K562 (cell line): ENCODE results near the gene ZNF552. TPM values are rescaled to one million over a fixed set of nuclear protein-coding genes. Genes with fewer than 3 reads are reported as not detected.
A peak's percentile ranks its signal among the peaks of the same experiment; 100 is the strongest.

Source experiments
- CBFA2T2 ChIP-seq: fragments of 450-650 bp; conservative IDR thresholded peaks from 2 replicates; pipeline ENCODE4 v1.6.1; 2017; ENCODE audit warnings: mild to moderate bottlenecking
- CBFA2T3 ChIP-seq: fragments of 450-650 bp; IDR thresholded peaks from 2 replicates; pipeline ENCODE4 v1.6.1; 2017
- ETS1 ChIP-seq: conservative IDR thresholded peaks from 2 replicates; pipeline ENCODE4 v1.6.1; 2011; ENCODE audit warnings: low read depth, mild to moderate bottlenecking, low read length; ENCODE audit not compliant: control insufficient read depth
- FOXP4 ChIP-seq: sonication (generic); formaldehyde crosslinking; IDR thresholded peaks from 2 replicates; pipeline ENCODE4 v1.8.0; 2022; ENCODE audit warnings: mild to moderate bottlenecking, missing genetic modification reagents, borderline replicate concordance
- HDAC8 ChIP-seq: fragments of 450-650 bp; IDR thresholded peaks from 2 replicates; pipeline ENCODE4 v1.6.1; 2016; ENCODE audit warnings: mild to moderate bottlenecking, missing genetic modification characterization, moderate library complexity, missing compliant biosample characterization
- HSF4 ChIP-seq: fragments of 250-450 bp; sonication (Bioruptor Pico); IDR thresholded peaks from 2 replicates; pipeline ENCODE4 v2.1.2; 2022; ENCODE audit warnings: mild to moderate bottlenecking, moderate library complexity, borderline replicate concordance
- IRF1 ChIP-seq: sonication (generic); formaldehyde crosslinking; IDR thresholded peaks from 2 replicates; pipeline ENCODE4 v1.8.0; 2022; ENCODE audit warnings: missing genetic modification reagents, mild to moderate bottlenecking, borderline replicate concordance
- KLF1 ChIP-seq: fragments of 450-650 bp; IDR thresholded peaks from 2 replicates; pipeline ENCODE4 v1.6.1; 2016; ENCODE audit warnings: missing genetic modification characterization, missing compliant biosample characterization
- SMAD3 ChIP-seq: fragments of 450-650 bp; formaldehyde crosslinking; conservative IDR thresholded peaks from 2 replicates; pipeline ENCODE4 v1.4.0; 2020; ENCODE audit warnings: mild to moderate bottlenecking
- TAF1 ChIP-seq: IDR thresholded peaks from 2 replicates; pipeline ENCODE4 v1.6.1; 2011; ENCODE audit warnings: mild to moderate bottlenecking, low read length, moderate library complexity; ENCODE audit not compliant: insufficient read depth, control insufficient read depth, severe bottlenecking; ENCODE audit errors: extremely low read depth
- ZBTB40 ChIP-seq, 2 experiments: fragments of 450-650 bp in 1 of 2; sonication (generic) in 1 of 2; formaldehyde crosslinking in 1 of 2; IDR thresholded peaks; 2 replicates each; pipeline versions ENCODE4 v1.7.1 to v1.9.0; 2016 to 2022; ENCODE audit warnings: inconsistent platforms in 1 of 2, mild to moderate bottlenecking in 1 of 2, missing genetic modification reagents in 1 of 2
- ZC3H4 ChIP-seq: sonication (generic); formaldehyde crosslinking; IDR thresholded peaks from 2 replicates; pipeline ENCODE4 v1.9.0; 2021; ENCODE audit warnings: missing genetic modification reagents, borderline replicate concordance
- ZNF174 ChIP-seq: fragments of 250-450 bp; sonication (Bioruptor Pico); IDR thresholded peaks from 2 replicates; pipeline ENCODE4 v1.4.0; 2020; ENCODE audit warnings: mild to moderate bottlenecking
- ZNF444 ChIP-seq: fragments of 250-450 bp; sonication (Bioruptor Pico); IDR thresholded peaks from 2 replicates; pipeline ENCODE4 v1.4.0; 2020; ENCODE audit warnings: mild to moderate bottlenecking, moderate library complexity
- polyA plus RNA-seq, 8 experiments: library from polyadenylated mRNA; depleted of rRNA in 4 of 8; stranded (reverse) in 5 of 8; unstranded in 3 of 8; fragments of >200 nt; fragmentation: Nextera tagmentation in 2 of 8; fragmentation: Illumina TruSeq in 1 of 8; extraction: Ambion mirVana in 2 of 8; extraction: Trizol in 1 of 8; gene quantifications; 2 replicates each; pipeline versions ENCODE4 v1.2.1 to v1.2.3, GENCODE V29; 2011 to 2014; ENCODE audit warnings: inconsistent platforms in 1 of 8, missing spikeins in 1 of 8
- total RNA-seq, 7 experiments: library from RNA; depleted of rRNA in 6 of 7; stranded (reverse); fragments of >200 nt in 6 of 7; fragmentation: Illumina TruSeq in 2 of 7; extraction: Trizol in 2 of 7; gene quantifications; 2 replicates each; pipeline versions ENCODE4 v1.2.1 to v1.2.3, GENCODE V29; 2011 to 2021; ENCODE audit warnings: low replicate concordance in 1 of 7

Gene ZNF552
- total and polyA plus RNA-seq, 9 of the 15 experiments (the other 6 are each of a cell fraction or from before 2014, with no cell fraction given) = 4.4 to 12.4 (median 8.5) TPM

GRCh38 chr19:57819475-57820148, 4.9 kb upstream of the ZNF552 start (continued):
- TF ChIP-seq ZC3H4 (CRISPR knock-in tag) (no peak), SMAD3 (CRISPR knock-in tag) (no peak), CBFA2T2 (no peak), CBFA2T3 (no peak), TAF1 (peak; percentile 56), ETS1 (peak; percentile 46; the same call in 1 of the 2 replicates), IRF1 (CRISPR knock-in tag) (no peak), KLF1 (tag) (0 out of 2 replicates have a peak, but pooled peaks have one; percentile 34), ZNF444 (no peak), HSF4 (CRISPR knock-in tag) (no peak), HDAC8 (tag) (no peak), ZNF174 (no peak), FOXP4 (CRISPR knock-in tag) (no peak), ZBTB40 (IDR thresholded peaks at IDR 0.05) (peak; percentile 96), ZBTB40 (CRISPR knock-in tag; IDR thresholded peaks at IDR 0.05) (no peak)
